ENCODE results near the gene APOB.

Gene APOB

GRCh38 chr2:21011876-21012556 is 31.9 kb downstream of the APOB start:
- FAIRE-seq: no peak
- DNase-seq (ENCODE audit: insufficient read length, low spot score): no peak
- TF ChIP-seq POLR2A (IDR thresholded peaks at IDR 0.05; ENCODE audit: low read depth, low read length): no peak

GRCh38 chr2:21011453-21011852 is 32.4 kb downstream of the APOB start:
- DNase-seq (ENCODE audit: insufficient read length, low spot score): no peak
- no peak for TF ChIP-seq POLR2A (IDR thresholded peaks at IDR 0.05; ENCODE audit: low read depth, low read length)
- FAIRE-seq: no peak

GRCh38 chr2:21010813-21011439 is 32.9 kb downstream of the APOB start:
- FAIRE-seq: no peak
- no peak for TF ChIP-seq POLR2A (IDR thresholded peaks at IDR 0.05; ENCODE audit: low read depth, low read length)

GRCh38 chr2:21009662-21010225 is 34.1 kb downstream of the APOB start:
- no peak for TF ChIP-seq POLR2A (IDR thresholded peaks at IDR 0.05; ENCODE audit: low read depth, low read length)

More at GRCh38 chr2:21010813-21011439, 32.9 kb downstream of the APOB start:
- no peak for DNase-seq (ENCODE audit: insufficient read length, low spot score)

GRCh38 chr2:21008790-21009661 is 34.8 kb downstream of the APOB start:
- no peak for TF ChIP-seq POLR2A (IDR thresholded peaks at IDR 0.05; ENCODE audit: low read depth, low read length)
- no peak for DNase-seq (ENCODE audit: insufficient read length, low spot score)
- no peak for FAIRE-seq

More at GRCh38 chr2:21009662-21010225, 34.1 kb downstream of the APOB start:
- FAIRE-seq: no peak
- no peak for DNase-seq (ENCODE audit: insufficient read length, low spot score)

GRCh38 chr2:21008014-21008789 is 35.7 kb downstream of the APOB start:
- no peak for FAIRE-seq
- no peak for TF ChIP-seq POLR2A (IDR thresholded peaks at IDR 0.05; ENCODE audit: low read depth, low read length)
- no peak for DNase-seq (ENCODE audit: insufficient read length, low spot score)

- FAIRE-seq: no peak
- TF ChIP-seq POLR2A (IDR thresholded peaks at IDR 0.05; ENCODE audit: low read depth, low read length): no peak
- DNase-seq (ENCODE audit: insufficient read length, low spot score): no peak
Measured at GRCh38 chr2:21007129-21008013, 36.5 kb downstream of the APOB start.

GRCh38 chr2:21006423-21007128 is 37.3 kb downstream of the APOB start:
- DNase-seq (ENCODE audit: insufficient read length, low spot score): no peak
- TF ChIP-seq POLR2A (IDR thresholded peaks at IDR 0.05; ENCODE audit: low read depth, low read length): no peak
- no peak for FAIRE-seq

- TF ChIP-seq POLR2A (IDR thresholded peaks at IDR 0.05; ENCODE audit: low read depth, low read length): no peak
- FAIRE-seq: no peak
- no peak for DNase-seq (ENCODE audit: insufficient read length, low spot score)
Measured at GRCh38 chr2:21005700-21006422, 38.0 kb downstream of the APOB start.

- DNase-seq (ENCODE audit: insufficient read length, low spot score): no peak
- FAIRE-seq: no peak
- TF ChIP-seq POLR2A (IDR thresholded peaks at IDR 0.05; ENCODE audit: low read depth, low read length): no peak
Measured at GRCh38 chr2:21005111-21005699, 38.7 kb downstream of the APOB start.

- TF ChIP-seq POLR2A (IDR thresholded peaks at IDR 0.05; ENCODE audit: low read depth, low read length): no peak
- no peak for DNase-seq (ENCODE audit: insufficient read length, low spot score)
- no peak for FAIRE-seq
Measured at GRCh38 chr2:21004181-21004572, 39.7 kb downstream of the APOB start.
